SU-DHL-6 (cell line): ENCODE data around the gene PRMT1.

ENCODE experiments used
- H2AFZ ChIP-seq: fragments of 200-600 bp; sonication (generic); 2 replicates; pipeline ENCODE4 v1.6.1; 2014; ENCODE audit warnings: low read depth, mild to moderate bottlenecking, moderate library complexity, mixed read lengths, antibody characterized with exemption, low read length; ENCODE audit not compliant: severe bottlenecking
- H3F3A ChIP-seq: fragments of 200-600 bp; shearing (Covaris generic); 2 replicates; pipeline ENCODE4 v1.6.0; 2016; ENCODE audit warnings: antibody characterized with exemption, mild to moderate bottlenecking; ENCODE audit not compliant: insufficient read depth
- H3K27ac ChIP-seq: fragments of 200-600 bp; sonication (generic); 2 replicates; pipeline ENCODE4 v1.5.1; 2016; ENCODE audit warnings: low read depth, mild to moderate bottlenecking, low read length, moderate library complexity, mixed read lengths
- H3K27me3 ChIP-seq: fragments of 200-600 bp; sonication (generic), shearing (Covaris generic); 2 replicates; pipeline ENCODE4 v1.6.0; 2014; ENCODE audit warnings: mild to moderate bottlenecking, low read length
- H3K36me3 ChIP-seq: fragments of 200-600 bp; sonication (generic); 2 replicates; pipeline ENCODE4 v1.6.1; 2014; ENCODE audit warnings: mild to moderate bottlenecking, low read length, mixed read lengths
- H3K4me2 ChIP-seq: fragments of 300-600, 200-600 bp; shearing (Covaris generic), sonication (generic); 2 replicates; pipeline ENCODE4 v1.6.0; 2014; ENCODE audit warnings: low read length, low read depth, mild to moderate bottlenecking; ENCODE audit not compliant: poor library complexity, severe bottlenecking
- H3K4me3 ChIP-seq: fragments of 200-600 bp; sonication (generic); 2 replicates; pipeline ENCODE4 v1.5.1; 2014; ENCODE audit warnings: antibody characterized with exemption, low read length, mild to moderate bottlenecking, mixed read lengths; ENCODE audit not compliant: insufficient read depth, poor library complexity, severe bottlenecking
- H3K79me2 ChIP-seq: fragments of 200-600 bp; sonication (generic); 2 replicates; pipeline ENCODE4 v1.6.1; 2014; ENCODE audit warnings: mild to moderate bottlenecking, low read length, moderate library complexity; ENCODE audit not compliant: insufficient read depth
- H3K9ac ChIP-seq: fragments of 200-600 bp; sonication (generic); 2 replicates; pipeline ENCODE4 v1.7.0; 2014; ENCODE audit warnings: mild to moderate bottlenecking, low read length
- H3K9me2 ChIP-seq: fragments of 200-600 bp; sonication (generic); replicated peaks from 2 replicates; pipeline ENCODE4 v1.6.1; 2014; ENCODE audit warnings: low read length; ENCODE audit not compliant: insufficient read depth
- H3K9me3 ChIP-seq: fragments of 200-600 bp; sonication (generic); 2 replicates; pipeline ENCODE4 v1.6.1; 2014; ENCODE audit warnings: low read length, mixed read lengths; ENCODE audit not compliant: insufficient read depth
- H4K20me1 ChIP-seq: fragments of 200-600 bp; sonication (generic); 2 replicates; pipeline ENCODE4 v1.6.1; 2014; ENCODE audit warnings: low read depth, mild to moderate bottlenecking, antibody characterized with exemption, low read length, moderate library complexity, mixed read lengths
- EZH2phosphoT487 ChIP-seq: fragments of 200-600 bp; sonication (generic), shearing (Covaris generic); conservative IDR thresholded peaks from 2 replicates; pipeline ENCODE4 v1.6.1; 2018; ENCODE audit warnings: mild to moderate bottlenecking, antibody characterized with exemption, low read length, moderate library complexity, mixed read lengths
- TF ChIP-seq, protein P1 (sequence below): fragments of 200-600 bp; sonication (generic); IDR thresholded peaks from one replicate; pipeline ENCODE4 v1.5.1; 2017; ENCODE audit warnings: antibody characterized with exemption, mild to moderate bottlenecking, low read length, moderate library complexity; ENCODE audit not compliant: insufficient read depth, poor library complexity, severe bottlenecking

PRMT1 gene

DNA sequence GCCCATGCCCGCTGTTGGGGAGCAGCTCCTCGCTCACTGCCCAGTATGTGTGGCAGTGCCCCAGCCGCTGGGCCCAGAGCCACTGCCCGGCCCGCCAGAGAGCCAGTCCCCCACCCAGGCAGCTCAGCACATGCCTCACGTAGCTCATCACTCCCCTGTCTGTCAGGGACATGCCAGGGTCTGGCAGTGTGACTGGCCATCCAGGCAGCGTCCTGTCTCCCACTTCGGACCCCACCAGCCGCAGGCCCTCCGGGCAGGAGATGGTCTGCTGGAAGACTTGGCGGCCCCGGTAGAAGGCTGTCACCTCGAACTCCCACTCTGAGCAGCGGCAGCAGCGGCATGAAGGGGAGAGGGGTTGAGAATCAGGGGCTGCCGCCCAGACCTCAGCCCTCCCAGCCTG lies 15.1 kb upstream of the PRMT1 start:
- H3K9me3 ChIP-seq, result no peaks in the 10 kb centered on the region
- no peak overlapping the region for H3K9ac ChIP-seq
- 0 out of 2 replicates have a peak, but pooled peaks cover 3% of the 10 kb centered on the region for H3K36me3 ChIP-seq
- 0 out of 2 replicates have a peak, but pooled peaks cover 10% of the 10 kb centered on the region for H3F3A ChIP-seq
- TF ChIP-seq, protein P1, sequence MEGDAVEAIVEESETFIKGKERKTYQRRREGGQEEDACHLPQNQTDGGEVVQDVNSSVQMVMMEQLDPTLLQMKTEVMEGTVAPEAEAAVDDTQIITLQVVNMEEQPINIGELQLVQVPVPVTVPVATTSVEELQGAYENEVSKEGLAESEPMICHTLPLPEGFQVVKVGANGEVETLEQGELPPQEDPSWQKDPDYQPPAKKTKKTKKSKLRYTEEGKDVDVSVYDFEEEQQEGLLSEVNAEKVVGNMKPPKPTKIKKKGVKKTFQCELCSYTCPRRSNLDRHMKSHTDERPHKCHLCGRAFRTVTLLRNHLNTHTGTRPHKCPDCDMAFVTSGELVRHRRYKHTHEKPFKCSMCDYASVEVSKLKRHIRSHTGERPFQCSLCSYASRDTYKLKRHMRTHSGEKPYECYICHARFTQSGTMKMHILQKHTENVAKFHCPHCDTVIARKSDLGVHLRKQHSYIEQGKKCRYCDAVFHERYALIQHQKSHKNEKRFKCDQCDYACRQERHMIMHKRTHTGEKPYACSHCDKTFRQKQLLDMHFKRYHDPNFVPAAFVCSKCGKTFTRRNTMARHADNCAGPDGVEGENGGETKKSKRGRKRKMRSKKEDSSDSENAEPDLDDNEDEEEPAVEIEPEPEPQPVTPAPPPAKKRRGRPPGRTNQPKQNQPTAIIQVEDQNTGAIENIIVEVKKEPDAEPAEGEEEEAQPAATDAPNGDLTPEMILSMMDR, result no peak
- TF ChIP-seq EZH2phosphoT487, result no peak
- no peaks in the 10 kb centered on the region for H4K20me1 ChIP-seq
- no peak overlapping the region for H3K4me2 ChIP-seq
- H3K79me2 ChIP-seq, result peaks cover 35% of the 10 kb centered on the region
- no peak overlapping the region for H3K4me3 ChIP-seq
- no peaks in the 10 kb centered on the region for H3K27me3 ChIP-seq
- no peak overlapping the region for H3K27ac ChIP-seq
- H3K9me2 ChIP-seq, result no peaks in the 10 kb centered on the region
- no peak overlapping the region for H2AFZ ChIP-seq

DNA sequence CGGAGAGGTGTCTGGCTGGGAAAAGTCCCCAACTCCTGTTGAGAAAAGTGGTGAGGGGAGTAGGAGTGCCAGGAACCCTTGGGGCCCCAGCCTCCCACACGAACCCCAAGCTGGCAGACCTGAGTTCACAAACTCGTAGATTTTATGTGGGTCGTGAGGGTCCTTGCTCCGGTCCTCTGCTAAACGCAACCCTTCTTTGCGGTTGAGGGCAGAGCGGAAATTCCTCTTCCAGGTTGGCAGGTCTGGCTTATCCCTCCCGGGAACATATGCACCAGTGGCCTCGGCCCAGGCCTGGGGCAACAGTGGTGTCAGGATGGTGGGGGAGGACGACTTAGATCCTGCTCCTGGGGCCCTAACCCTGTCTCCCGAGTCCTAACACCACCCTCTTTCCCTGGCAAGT lies 13.8 kb upstream of the PRMT1 start:
- 0 out of 2 replicates have a peak, but pooled peaks cover 3% of the 10 kb centered on the region for H3K36me3 ChIP-seq
- no peaks in the 10 kb centered on the region for H4K20me1 ChIP-seq
- no peaks in the 10 kb centered on the region for H3K27me3 ChIP-seq
- no peak overlapping the region for H3K4me2 ChIP-seq
- TF ChIP-seq, protein P1, result no peak
- TF ChIP-seq EZH2phosphoT487, result no peak
- H3K79me2 ChIP-seq, result peaks cover 44% of the 10 kb centered on the region
- no peaks in the 10 kb centered on the region for H3K9me3 ChIP-seq
- H2AFZ ChIP-seq, result no peak overlapping the region
- H3K9ac ChIP-seq, result no peak overlapping the region
- H3K27ac ChIP-seq, result no peak overlapping the region
- no peak overlapping the region for H3K4me3 ChIP-seq
- no peaks in the 10 kb centered on the region for H3K9me2 ChIP-seq
- 0 out of 2 replicates have a peak, but pooled peaks cover 10% of the 10 kb centered on the region for H3F3A ChIP-seq

DNA sequence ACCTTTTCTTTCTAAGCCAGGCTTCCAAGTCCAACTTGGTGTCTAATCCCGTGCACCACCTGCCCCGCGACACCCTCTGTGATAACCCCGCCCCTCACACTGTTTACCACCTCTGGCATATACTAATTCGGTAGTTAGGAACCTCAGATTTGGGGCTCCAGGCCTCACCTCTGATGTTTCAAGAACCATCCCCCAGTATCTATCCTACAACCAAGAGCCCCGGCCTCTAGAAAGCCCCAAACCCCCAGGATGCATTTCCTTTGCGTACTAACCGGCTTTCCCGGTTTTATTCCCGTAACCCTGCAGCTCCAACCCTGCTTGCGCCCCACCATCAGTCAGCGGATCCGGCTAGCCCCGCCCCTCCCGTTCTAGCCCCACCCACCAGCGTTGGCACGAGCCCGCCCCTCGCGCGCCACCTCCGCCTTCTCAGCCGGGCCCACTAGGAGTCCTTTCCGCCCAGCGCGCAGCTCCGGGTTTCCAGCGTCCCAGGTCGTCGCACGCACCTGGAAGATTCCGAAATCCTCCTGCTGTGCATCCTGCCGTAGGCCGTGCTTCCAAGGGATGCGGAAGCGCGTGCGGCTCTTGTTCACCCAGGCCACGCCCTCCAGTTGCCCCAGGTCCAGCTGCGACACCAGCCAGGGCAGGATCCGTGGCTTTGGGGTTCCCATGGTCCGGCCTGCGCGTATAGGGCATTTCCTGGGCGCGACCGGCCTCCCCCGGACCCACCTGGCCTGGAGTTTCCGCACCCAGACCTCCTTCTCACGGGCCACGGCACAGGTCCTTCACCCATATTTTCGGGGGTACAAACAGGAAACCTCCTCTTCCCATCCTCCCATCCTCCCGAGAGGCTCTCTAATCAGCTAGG lies 12.7 kb upstream of the PRMT1 start:
- Histone ChIP-seq H3K79me2 (peaks cover 44% of the 10 kb centered on the region), H3K9ac (peak overlapping the region; percentile 90), H3K36me3 (0 out of 2 replicates have a peak, but pooled peaks cover 3% of the 10 kb centered on the region), H3K4me3 (peak overlapping the region; percentile 96), H4K20me1 (no peaks in the 10 kb centered on the region), H3K9me2 (no peaks in the 10 kb centered on the region), H3F3A (0 out of 2 replicates have a peak, but pooled peaks cover 5% of the 10 kb centered on the region), H3K9me3 (no peaks in the 10 kb centered on the region), H2AFZ (no peak overlapping the region), H3K27ac (peak overlapping the region; percentile 90), H3K4me2 (peak overlapping the region; percentile 80), H3K27me3 (no peaks in the 10 kb centered on the region)
- TF ChIP-seq, protein P1, result no peak
- no peak for TF ChIP-seq EZH2phosphoT487
